NCI-H345 treated with DMSO at 0.1 percent for 48 hours (cell line): ENCODE data around the gene DYSF.

ENCODE experiments used
- DNase-seq: peaks from one replicate; lab custom pipeline; 2025; ENCODE audit not compliant: unreplicated experiment; lab: John Stamatoyannopoulos, UW

The DYSF gene

DNA sequence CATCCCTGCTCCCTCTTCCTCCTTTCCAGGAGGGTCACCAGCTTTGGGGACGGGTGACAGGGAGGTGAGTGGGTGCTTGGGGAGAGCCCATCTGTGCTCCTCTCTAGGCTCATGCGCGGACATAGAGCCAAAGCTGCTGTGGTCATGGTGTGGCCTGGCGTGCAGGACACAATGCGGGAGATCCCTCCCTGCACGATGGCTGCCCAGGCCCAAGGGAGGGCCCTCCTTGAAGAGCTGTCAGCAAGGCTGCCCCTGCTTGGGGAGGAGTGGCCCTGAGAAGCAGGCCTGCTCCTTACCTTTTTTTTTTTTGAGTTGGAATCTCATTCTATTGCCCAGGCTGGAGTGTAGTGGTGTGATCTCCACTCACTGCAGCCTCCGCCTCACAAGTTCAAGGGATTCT lies 111.4 kb downstream of the DYSF start:
- DNase-seq: no peak

DNA sequence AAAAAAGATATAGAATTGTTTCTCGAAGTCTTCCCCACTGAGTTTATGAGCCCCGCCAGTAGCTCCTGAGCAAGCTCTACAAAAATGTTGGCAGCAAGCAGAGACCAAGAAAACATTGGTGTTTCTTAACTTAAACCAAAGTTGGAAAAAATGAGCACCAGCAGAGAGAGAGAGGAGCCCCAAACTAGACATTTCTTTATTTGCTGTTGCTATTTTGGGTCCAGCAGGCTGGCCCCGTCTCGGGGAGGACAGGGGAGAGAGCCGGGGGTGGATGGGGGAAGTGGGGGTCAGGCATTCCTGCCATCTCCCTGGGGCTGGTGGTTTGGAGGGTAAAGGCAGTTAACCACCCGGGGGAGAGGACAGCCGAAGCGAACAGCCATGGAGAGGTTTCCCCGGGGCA lies 113.0 kb downstream of the DYSF start:
- DNase-seq: no peak

DNA sequence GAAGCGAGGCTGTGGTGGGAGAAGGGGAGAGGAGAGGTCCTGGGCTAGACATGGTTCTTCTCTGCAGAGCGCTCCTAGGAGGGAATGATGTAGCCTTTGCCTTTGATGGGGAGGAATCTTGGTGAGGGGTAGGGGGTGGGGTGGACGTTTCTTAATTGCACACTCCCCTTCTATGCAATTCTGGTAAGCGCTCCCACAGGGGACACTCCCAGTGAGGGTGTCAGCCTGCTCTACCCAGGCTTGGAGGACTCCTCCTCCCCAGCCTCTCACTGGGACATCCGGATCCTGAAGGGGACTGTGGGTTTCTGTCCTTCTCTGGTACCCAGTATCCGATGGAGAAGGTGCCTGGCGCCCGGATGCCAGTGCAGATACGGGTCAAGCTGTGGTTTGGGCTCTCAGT lies 114.3 kb downstream of the DYSF start:
- DNase-seq: no peak

DNA sequence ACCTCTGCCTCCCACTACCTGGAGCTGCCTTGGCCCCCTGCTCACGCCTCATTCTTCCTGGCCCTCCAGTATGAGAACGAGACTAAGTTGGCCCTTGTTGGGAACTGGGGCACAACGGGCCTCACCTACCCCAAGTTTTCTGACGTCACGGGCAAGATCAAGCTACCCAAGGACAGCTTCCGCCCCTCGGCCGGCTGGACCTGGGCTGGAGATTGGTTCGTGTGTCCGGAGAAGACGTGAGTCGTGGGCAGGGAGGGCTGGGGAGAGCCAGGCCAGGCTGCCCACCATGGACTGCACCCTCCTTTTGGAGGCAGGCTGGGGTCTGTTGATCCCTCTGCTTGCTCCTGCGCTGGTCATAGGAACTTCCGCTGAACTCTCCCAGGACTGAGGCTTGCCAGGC lies 114.7 kb downstream of the DYSF start:
- no peak for DNase-seq

DNA sequence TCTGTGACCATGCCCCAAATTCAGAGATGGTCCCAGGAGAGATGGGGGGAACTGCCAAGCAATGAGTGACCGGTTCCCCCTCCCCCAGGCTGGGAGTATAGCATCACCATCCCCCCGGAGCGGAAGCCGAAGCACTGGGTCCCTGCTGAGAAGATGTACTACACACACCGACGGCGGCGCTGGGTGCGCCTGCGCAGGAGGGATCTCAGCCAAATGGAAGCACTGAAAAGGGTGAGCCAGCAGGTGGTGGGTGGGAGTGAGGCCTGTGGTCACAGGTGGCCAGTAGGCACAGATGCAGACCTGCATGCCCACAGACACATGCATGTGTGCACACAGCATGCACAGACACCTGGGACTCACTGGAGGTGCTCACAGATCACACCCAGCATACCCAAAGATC lies 117.2 kb downstream of the DYSF start:
- DNase-seq: no peak

DNA sequence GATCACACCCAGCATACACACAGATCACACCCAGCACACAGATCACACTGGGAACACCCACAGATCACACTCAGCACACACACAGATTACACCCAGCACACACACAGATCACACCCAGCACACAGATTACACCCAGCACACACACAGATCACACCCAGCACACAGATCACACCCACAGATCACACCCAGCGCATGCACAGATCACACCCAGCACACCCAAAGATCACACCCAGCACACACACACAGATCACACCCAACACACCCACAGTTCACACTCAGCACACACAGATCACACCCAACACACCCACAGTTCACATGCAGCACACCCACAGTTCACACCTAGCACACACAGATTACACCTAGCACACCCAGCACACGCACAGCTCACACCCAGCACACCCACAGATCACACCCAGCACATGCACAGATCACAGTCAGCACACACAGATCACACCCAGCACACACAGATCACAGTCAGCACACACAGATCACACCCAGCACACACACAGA lies 117.6 kb downstream of the DYSF start:
- no peak for DNase-seq

DNA sequence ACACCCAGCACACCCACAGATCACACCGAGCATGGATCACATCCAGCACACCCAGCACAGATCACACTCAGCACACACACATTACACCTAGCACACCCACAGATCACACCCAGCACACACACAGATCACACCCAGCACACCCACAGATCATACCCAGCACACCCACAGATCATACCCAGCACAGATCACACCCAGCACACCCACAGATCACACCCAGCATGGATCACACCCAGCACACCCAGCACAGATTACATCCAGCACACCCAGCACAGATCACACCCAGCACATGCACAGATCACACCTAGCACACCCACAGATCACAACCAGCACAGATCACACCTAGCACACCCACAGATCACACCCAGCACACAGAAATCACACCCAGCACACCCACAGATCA lies 118.6 kb downstream of the DYSF start:
- DNase-seq: no peak

DNA sequence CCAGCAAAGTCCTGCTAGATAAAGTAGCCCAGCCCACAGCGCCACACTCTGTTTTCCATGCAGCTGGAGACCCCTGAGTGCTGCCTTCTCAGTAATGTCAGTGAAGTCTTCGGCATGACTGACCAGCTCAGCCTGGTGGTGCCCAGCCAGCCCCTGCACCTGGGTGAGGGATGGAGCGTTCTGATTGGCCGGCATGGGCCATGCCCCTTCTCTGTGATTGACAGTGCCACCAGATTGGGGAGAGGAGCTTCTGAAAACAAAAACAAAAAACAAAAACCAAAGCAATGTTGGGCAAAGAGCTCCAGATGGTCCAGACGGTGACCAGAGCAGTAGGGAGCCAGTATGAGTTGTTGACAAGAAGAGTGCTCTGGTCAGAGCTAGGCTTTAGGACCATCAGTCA lies 122.6 kb downstream of the DYSF start:
- no peak for DNase-seq

DNA sequence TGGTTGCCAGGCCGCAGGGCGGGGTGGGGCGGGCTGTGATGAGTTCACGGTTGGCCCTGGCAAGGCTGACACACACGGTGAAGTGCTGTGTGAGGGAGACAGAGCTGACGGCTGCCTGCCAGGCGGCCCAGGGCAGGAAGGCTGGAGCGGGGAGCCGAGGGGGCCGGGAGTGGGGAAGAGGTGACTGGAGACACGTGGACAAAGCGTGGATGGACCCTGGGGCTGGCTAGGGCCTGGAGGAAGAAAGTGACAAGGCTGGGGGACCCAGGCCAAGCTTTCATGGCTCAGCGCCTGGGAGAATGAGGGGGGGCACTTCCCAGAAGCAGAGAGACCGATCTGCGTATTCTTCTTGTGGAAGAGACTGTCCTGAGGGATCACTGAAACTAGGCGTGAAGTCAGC lies 123.2 kb downstream of the DYSF start:
- DNase-seq: no peak

DNA sequence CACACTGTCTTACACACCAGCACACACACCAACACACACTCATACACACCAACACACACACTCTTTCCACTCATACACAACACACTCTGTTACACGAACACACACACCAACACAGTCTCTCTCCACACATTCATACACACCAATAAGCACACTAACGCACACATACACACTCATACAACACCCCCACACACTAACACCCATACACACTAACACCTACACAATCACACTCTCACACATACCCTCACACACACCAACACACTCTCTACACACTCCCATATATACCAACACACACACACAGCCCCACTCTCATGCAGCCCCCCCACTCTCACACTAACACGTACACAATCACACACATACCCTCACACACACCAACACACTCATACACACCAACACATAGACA lies 123.8 kb downstream of the DYSF start:
- no peak for DNase-seq

DNA sequence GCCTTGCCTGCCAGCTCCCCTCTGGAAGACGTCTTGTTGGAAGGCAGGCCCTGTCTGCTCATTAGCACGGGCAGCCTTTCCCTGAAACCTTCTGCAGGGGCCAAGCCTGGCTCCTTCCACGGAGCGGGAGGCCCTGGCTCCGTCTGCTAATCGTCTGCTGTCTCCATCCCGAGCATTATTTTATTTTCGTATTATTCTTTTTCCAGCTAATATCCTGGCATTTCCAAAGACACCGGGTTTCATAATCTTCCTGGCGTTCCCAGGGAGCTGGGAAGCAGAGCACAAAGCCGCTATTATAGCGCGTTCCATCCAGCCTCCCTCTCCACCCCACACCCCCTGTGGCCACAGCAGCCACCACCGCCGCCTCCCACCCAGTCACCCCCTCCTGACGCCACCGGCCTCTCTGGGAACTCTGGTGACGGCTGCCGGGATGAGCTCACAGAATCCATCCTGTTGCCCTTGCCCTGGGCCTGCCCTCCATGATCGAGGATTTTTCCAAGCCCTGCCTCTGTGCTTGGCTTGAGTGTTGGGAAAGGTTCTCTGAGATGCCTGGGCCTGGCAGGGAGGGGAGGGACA lies 125.5 kb downstream of the DYSF start:
- DNase-seq: no peak

DNA sequence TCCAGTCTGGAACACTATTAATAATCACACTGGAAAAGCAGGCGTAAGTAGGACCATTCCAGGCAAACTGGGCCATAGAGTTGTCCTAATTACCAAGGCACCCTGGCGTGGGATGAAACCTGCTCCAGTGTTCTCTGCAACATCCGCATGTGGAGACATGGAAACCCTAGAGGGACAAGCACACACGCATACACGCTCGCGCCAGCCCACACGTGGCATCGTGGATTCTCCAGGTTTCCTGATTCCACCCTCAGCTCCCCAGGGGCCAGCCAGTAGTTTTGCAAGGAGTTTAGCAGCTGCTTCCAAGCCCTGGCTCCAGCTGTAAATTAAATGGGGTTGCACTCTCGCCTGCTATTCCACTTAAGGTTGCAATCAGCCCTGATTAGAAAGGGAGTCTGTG lies 127.7 kb downstream of the DYSF start:
- DNase-seq: no peak

DNA sequence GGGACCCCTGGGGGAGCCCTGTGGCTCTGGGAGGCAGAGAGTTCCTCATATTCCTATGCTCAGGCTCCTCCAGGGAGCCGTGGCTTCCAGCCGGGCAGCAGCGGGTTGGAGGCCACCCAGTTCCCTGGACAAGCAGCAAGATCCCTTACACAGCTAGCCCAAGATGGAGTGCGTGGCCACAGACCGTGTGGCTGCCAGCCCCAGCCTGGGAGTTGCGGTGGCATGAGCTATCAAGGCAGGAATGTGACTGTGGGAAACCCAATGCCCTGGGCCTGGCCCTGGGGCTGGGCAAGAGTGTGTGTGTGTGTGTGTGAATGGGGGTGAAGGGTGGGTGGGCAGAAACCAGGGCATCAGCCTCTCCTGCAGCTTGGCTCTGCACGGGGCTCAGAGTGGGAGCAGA lies 130.5 kb downstream of the DYSF start:
- no peak for DNase-seq

DNA sequence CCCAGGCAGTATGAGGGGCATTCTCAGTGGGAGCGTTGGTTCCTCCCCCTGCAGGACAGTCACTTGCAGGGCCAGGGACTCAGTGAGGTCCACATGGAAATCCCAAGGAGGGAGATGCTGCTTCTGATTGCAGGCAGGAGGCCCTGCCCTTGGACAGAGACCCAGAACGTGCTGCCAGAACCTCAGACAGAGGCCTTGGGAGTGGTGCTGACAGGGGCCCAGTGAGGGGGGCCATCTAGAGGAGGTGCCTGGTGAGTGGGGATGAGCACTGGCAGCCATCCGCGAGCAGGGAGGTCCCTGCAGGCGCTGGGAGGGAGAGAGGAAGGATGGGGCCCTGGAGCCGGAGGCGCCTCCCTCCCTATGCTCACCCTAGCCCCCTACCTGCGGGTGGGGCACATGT lies 133.1 kb downstream of the DYSF start:
- DNase-seq: no peak

DNA sequence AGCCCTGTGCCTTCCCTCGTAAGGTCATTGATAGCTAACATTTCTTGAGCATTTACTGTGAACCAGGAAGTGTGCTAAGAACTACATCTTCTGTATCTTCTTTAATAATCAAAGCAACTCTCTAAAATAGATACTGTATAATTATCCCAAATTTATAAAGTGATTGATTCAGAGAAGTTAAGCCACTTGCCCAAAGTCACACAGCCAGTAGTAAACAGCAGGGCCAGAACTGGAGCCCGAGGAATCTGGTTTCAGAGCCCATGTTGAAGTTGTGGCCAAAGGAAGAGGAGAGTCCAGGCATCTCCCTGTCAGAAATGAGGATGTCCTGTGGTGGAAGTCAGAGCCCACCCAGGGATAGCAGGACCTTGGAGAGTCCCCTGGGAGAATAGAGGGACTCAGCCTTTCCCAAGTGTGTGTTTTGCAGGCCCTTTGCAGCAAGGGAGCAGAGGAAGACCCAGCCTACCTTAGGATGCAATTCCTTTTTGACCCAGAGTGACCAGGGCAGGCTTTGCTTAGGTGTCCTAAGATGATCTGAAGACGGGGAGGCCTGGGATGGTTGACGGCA lies 134.2 kb downstream of the DYSF start:
- no peak for DNase-seq

DNA sequence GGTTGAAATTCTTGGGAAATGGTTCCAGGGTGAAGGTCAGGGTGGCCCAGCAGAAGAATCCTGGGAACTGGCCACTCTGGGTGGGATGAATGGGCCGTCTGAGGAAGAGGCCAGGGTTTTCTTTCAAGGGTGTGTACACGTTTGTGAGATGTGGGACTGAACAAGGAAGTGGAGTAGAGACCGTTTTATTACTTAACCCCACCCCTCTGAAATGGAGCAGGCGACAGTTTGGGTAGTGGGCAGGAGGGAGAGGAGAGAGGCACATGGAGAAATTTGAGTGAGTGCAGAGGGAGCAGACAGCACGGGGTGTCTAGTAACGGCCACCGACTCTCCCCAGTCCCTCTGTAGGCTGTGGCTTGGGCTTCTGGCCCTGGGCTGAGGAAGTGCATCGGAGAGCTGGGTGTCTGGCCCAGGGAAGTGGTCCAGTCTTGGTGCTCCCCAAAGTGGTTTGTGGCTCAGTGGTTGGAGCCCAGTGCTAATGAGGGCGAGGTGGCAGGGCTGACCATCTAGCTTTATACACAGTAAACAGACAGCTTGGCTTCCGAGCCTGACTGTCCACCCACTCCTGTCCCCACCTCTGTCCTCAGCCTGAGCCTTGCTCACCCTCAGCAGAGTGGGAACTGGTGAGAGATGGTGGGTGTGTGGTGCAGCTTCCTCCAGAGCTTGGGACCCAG lies 135.3 kb downstream of the DYSF start:
- DNase-seq: no peak

DNA sequence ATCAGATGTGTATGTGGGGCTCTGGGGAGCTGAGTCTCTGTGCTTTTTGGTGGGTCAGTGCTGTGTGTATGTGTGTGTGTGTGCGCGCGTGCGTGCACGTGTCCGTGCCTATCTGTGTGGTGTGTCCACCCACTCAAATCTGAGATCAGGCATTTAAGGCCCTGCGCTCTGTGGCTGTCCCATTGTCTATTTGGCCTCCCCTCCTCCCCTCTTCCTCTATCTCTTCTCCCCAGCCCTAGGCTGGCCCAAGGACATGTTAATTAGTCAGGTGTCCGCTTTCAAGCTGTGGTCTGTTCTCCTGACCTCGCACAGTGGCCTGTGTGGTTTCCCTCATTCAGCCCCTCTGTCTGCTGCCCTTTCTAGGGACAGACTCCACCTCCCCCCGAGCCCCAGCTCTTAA lies 136.4 kb downstream of the DYSF start:
- no peak for DNase-seq

DNA sequence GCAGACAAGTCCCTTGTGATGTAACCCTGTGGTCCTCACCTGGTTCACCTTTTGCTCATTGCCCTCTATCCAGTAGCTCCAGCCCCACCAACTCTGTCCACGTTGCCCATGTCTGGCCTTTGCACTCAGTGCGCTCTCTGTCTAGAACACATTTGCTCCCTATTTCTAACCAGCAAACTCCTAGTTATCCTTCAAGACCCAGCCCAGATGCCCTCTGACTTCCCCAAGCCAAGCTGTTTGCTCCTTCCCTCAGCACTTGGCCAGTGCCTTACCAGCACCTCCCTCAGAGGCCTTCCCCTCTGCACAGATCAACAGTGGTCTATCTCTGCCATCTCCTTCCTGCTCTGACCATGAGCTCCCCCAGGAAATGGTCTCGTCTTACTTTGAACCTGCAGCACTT lies 137.7 kb downstream of the DYSF start:
- DNase-seq: no peak

DNA sequence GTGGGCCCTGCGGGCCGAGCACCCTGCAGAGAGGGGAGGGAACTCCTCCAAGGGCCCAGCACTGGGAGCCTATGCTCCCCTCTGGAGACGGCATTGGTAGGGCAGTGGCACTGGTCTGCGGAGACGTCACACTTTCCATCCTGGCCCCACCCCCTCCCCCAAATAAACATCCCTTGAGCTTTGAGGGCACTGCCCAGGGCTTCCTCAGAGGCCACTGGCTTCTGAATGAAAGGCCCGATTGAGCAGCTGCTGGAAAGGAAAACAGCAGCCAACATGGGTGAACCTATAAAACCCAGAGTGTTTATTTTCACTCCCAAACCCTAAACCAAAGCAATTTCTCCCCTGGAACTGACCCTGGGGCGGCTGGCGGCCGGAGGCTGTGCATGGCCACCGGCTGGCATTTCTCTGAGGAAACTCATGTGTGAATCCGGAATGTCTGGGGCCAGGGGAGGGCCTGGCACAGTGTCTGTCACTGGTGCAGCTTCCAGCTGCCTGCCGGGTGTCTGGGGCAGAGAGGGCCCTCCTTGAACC lies 138.9 kb downstream of the DYSF start:
- no peak for DNase-seq

DNA sequence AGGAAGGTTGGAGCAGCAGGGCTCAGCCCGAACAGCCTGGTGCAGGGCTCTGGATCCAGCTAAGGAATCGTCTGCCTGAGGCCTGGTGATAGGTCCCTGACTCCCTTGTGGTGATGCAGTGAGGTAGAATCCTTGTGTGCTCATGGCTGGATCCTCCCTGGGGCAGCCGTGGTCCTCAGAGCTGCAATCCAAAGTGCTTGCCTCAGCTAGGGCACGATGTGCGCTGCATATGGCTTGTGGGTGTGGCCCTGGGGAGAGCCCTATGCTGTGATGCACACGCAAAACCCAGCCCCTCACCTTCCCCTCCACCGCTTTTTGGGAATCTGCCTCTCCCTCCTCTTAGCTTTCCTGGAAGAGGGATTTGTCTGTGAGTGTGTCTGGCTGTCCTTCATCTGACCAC lies 142.2 kb downstream of the DYSF start:
- DNase-seq: no peak

DNA sequence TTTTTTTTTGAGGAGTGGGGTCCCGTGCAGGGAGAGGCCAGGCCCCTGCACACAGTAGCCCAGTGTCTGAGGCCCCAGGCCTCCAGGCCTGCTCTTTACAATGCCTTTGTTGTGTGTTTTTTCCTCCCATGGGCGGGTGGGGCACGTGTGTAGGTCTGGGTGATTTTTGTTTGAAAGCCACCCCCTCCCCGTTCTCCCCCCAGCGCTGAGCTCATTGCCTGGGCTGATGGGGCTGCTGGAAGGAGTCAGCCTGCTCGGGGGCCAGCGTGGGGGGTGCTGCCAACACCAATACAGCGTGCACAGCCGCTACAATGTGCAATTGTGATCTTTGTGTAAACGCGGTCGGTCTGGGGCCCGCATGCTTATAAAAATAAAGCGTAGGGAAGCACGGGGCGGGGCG lies 142.7 kb downstream of the DYSF start:
- no peak for DNase-seq

DNA sequence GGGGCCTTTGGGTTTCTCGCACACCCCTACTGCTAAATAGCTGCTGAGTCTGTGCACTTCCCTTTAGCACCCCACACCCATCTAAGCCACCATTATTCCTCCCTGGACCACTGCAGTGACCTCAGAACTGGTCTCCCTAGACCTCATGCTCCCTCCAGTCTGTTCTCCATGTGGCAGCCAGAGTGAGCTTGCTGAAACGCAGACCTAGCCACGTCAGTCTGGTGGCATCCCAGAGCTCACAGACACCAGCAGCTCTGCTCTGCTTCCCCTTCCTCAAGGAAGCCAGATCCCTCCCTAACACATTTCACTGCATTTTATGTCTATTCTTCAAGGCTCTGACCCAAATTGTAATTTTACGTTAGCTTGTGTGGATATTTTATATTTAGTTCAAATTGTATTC lies 144.4 kb downstream of the DYSF start:
- no peak for DNase-seq

DNA sequence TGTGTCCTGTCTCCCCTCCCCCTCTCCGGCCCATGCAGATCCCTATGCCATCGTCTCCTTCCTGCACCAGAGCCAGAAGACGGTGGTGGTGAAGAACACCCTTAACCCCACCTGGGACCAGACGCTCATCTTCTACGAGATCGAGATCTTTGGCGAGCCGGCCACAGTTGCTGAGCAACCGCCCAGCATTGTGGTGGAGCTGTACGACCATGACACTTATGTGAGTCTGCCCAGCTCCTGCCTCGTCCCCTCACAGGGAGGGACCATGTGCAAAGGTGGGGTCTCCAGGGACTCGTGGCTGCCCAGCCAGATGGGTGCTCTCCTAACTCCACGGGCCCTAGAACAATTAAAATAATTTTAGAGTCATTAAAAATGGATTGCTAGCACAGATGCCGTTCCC lies 145.2 kb downstream of the DYSF start:
- DNase-seq: no peak
